ENCODE measurements around the gene PLK5. TPM values are rescaled to one million over a fixed set of nuclear protein-coding genes. Genes with fewer than 3 reads are reported as not detected.

Gene PLK5
- total RNA-seq, 1 experiment from 2014 or later = not detected

- intact Hi-C loops (cut with micrococcal nuclease; ENCODE audit: unreplicated experiment) = no loop called here
- Histone ChIP-seq H3K9me3 (ENCODE audit: low read depth, low read length, poor library complexity, severe bottlenecking) (no peaks in the 10 kb centered on the region), H3K4me1 (ENCODE audit: insufficient read depth, low read length, poor library complexity, severe bottlenecking) (peaks cover 11% of the 10 kb centered on the region), H3K4me3 (ENCODE audit: low read depth, low read length, poor library complexity, severe bottlenecking) (peak overlapping the region; percentile 56), H3K36me3 (ENCODE audit: insufficient read depth, low read length, poor library complexity, severe bottlenecking) (no peaks in the 10 kb centered on the region), H3K27me3 (replicated peaks; ENCODE audit: insufficient read depth, low read depth, low read length, poor library complexity) (no peaks in the 10 kb centered on the region), H3K27ac (ENCODE audit: low read depth, low read length, poor library complexity, severe bottlenecking) (peak overlapping the region; percentile 83)
- BruUV-seq (replicated peaks) = no TSS peak
- TF ChIP-seq CTCF (conservative IDR thresholded peaks at IDR 0.05; ENCODE audit: low read depth, low read length) (no peak), EZH2 (IDR thresholded peaks at IDR 0.05; ENCODE audit: borderline replicate concordance, low read depth, low read length, poor library complexity, severe bottlenecking) (no peak)
- POLR2A ChIA-PET (ENCODE audit: low non-redundant PET) = no interaction called here
- CTCF ChIA-PET = no interaction called here
- no peak for DNase-seq (ENCODE audit: low spot score)
These were observed 34.2 kb upstream of the PLK5 start for GRCh38 chr19:1489463-1490310.

GRCh38 chr19:1490311-1491113 is 33.4 kb upstream of the PLK5 start, which contains the start of gene PCSK4:
Gene PCSK4 (minus strand): TSS chr19:1490350. CDS start chr19:1490346, 4 bp downstream.
- Histone ChIP-seq H3K9me3 (ENCODE audit: low read depth, low read length, poor library complexity, severe bottlenecking) (no peaks in the 10 kb centered on the region), H3K4me3 (ENCODE audit: low read depth, low read length, poor library complexity, severe bottlenecking) (peak within 1 kb of the TSS; percentile 56), H3K36me3 (ENCODE audit: insufficient read depth, low read length, poor library complexity, severe bottlenecking) (no peaks in the 10 kb centered on the region), H3K27ac (ENCODE audit: low read depth, low read length, poor library complexity, severe bottlenecking) (peak within 1 kb of the TSS; percentile 83), H3K4me1 (ENCODE audit: insufficient read depth, low read length, poor library complexity, severe bottlenecking) (peaks cover 11% of the 10 kb centered on the region), H3K27me3 (replicated peaks; ENCODE audit: insufficient read depth, low read depth, low read length, poor library complexity) (no peaks in the 10 kb centered on the region)
- DNase-seq (ENCODE audit: low spot score) = peak; percentile 98
- intact Hi-C loops (cut with micrococcal nuclease; ENCODE audit: unreplicated experiment) = no loop called here
- ChIA-PET POLR2A (ENCODE audit: low non-redundant PET) (interaction anchor here (0.6 to 0.7 kb wide), 4 partner anchors 40 to 222 kb away, joined by 3 to 13 read pairs (median 4); partner anchors contain the start of gene CIRBP), CTCF (interaction anchor here (0.6 to 1.0 kb wide), 4 partner anchors 36 to 181 kb away, joined by 3 to 19 read pairs (median 5); no protein-coding TSS in a partner anchor)
- TF ChIP-seq EZH2 (IDR thresholded peaks at IDR 0.05; ENCODE audit: borderline replicate concordance, low read depth, low read length, poor library complexity, severe bottlenecking) (no peak), CTCF (conservative IDR thresholded peaks at IDR 0.05; ENCODE audit: low read depth, low read length) (no peak)
- no TSS peak for BruUV-seq (replicated peaks)

- Histone ChIP-seq H3K4me3 (ENCODE audit: low read depth, low read length, poor library complexity, severe bottlenecking) (peak within 1 kb of the TSS; percentile 56), H3K27me3 (replicated peaks; ENCODE audit: insufficient read depth, low read depth, low read length, poor library complexity) (no peaks in the 10 kb centered on the region), H3K9me3 (ENCODE audit: low read depth, low read length, poor library complexity, severe bottlenecking) (no peaks in the 10 kb centered on the region), H3K4me1 (ENCODE audit: insufficient read depth, low read length, poor library complexity, severe bottlenecking) (peaks cover 11% of the 10 kb centered on the region), H3K27ac (ENCODE audit: low read depth, low read length, poor library complexity, severe bottlenecking) (peak within 1 kb of the TSS; percentile 83), H3K36me3 (ENCODE audit: insufficient read depth, low read length, poor library complexity, severe bottlenecking) (no peaks in the 10 kb centered on the region)
- no peak for TF ChIP-seq CTCF (conservative IDR thresholded peaks at IDR 0.05; ENCODE audit: low read depth, low read length)
- no peak for TF ChIP-seq EZH2 (IDR thresholded peaks at IDR 0.05; ENCODE audit: borderline replicate concordance, low read depth, low read length, poor library complexity, severe bottlenecking)
- no TSS peak for BruUV-seq (replicated peaks)
- ChIA-PET POLR2A (ENCODE audit: low non-redundant PET) (interaction anchor here (0.7 kb wide), 2 partner anchors 41 to 77 kb away, joined by 6 to 13 read pairs; no protein-coding TSS in a partner anchor), CTCF (interaction anchor here (0.6 to 1.0 kb wide), 4 partner anchors 37 to 181 kb away, joined by 3 to 19 read pairs (median 5); no protein-coding TSS in a partner anchor)
- no peak for DNase-seq (ENCODE audit: low spot score)
- intact Hi-C loops (cut with micrococcal nuclease; ENCODE audit: unreplicated experiment) = no loop called here
These were observed 32.6 kb upstream of the PLK5 start, which contains the start of gene REEP6 for GRCh38 chr19:1491114-1491848. Gene REEP6 (plus strand): TSS chr19:1491181. CDS start chr19:1491270, 89 bp downstream.

Data from A673 (cell line).